HPDE6-E6E7 (cell line): ENCODE data around the gene GABRG3.
"Not testable (repeated sequence)": the region's sequence is repeated elsewhere in the genome, so short reads cannot be mapped to it uniquely, and the experiment has no call there.

Experiments
- DNase-seq: peaks from one replicate; pipeline ENCODE4 v3.0.0; 2011; ENCODE audit warnings: missing footprints; ENCODE audit errors: extremely low spot score

GABRG3 gene

DNA sequence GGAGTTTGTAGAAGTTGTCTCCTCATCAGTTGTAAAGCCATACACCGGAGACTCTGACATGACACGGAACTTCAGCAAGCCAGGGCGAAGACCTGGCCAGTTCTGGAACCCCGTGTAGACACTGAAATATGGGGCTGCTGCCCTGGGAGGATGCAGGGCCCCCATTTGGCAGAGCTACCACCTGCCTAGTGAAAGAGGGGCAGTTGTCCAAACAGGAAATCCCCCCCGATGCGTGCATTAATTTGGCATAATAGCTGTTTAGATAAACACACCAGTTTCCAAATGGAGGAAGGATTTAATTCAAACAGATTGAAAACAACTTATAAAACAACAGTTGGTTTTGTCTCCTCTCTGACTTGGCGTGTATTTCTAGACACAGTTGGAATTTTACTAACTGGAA is 357.2 kb downstream of the GABRG3 start:
- DNase-seq = no peak

GRCh38 chr15:27328608-27329007 is 357.6 kb downstream of the GABRG3 start:
- no peak for DNase-seq

- DNase-seq = no peak
Observed at GRCh38 chr15:27330326-27330725, 359.3 kb downstream of the GABRG3 start.

DNA sequence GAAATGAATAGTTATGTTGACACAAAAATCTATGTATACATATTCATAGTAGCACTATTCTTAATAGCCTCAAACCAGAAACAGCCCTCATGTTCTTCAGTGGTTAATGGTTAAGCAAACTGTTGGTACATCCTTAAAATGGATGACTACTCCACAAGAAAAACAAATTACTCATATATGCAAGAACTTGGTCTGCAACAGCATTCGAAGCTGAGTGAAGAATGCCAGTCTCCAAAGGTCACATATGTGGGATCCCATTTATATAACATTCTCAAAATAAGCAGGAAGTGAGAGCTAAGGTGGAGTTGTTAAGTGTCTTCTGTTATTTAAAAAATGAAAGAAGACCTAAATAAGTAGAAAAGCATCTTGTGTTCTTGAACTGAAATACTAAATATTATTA is 365.7 kb downstream of the GABRG3 start:
- DNase-seq = no peak

- DNase-seq = no peak
Observed at GRCh38 chr15:27339138-27339537, 368.2 kb downstream of the GABRG3 start.

GRCh38 chr15:27341780-27342343 is 370.9 kb downstream of the GABRG3 start:
- no peak for DNase-seq

GRCh38 chr15:27342991-27343390 is 372.0 kb downstream of the GABRG3 start:
- no peak for DNase-seq

DNA sequence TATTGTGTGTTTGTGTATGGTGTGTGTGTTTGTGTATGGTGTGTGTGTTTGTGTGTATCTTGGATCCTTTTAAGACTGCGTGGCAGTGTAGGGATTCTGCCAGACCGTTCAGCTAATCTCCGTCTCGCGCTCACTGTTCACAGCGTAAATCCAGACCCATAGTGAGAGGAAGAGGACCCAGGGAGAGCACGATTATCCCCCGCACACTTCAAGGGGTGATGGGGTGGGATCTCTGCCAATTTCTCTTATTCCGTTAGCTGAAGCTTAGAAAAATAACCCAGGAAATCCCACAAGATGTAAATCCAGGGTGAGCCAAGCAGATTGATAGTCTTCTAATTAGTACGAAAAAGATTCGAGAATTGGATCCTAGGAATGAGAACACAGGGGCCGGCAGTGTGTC is 381.2 kb downstream of the GABRG3 start:
- DNase-seq = no peak

DNA sequence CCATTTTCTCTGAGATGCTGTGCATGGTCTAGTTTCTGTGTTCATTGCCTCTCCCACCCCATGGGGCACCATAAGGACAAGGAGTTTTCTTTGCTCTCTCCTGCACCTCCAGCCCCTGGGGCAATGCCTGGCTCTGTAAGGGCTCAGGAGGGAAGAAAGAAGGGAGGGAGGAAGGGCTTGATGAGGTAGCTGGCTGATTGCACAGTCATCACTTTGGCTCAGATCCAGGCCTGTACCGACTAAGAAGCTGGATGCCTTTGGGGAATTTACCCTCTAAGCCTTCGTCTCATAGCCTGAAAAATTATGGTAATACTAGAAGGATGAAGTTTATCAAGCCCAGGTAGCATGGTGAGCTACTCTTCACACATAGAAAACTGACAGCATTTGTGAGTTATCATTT is 382.9 kb downstream of the GABRG3 start:
- DNase-seq = no peak

DNA sequence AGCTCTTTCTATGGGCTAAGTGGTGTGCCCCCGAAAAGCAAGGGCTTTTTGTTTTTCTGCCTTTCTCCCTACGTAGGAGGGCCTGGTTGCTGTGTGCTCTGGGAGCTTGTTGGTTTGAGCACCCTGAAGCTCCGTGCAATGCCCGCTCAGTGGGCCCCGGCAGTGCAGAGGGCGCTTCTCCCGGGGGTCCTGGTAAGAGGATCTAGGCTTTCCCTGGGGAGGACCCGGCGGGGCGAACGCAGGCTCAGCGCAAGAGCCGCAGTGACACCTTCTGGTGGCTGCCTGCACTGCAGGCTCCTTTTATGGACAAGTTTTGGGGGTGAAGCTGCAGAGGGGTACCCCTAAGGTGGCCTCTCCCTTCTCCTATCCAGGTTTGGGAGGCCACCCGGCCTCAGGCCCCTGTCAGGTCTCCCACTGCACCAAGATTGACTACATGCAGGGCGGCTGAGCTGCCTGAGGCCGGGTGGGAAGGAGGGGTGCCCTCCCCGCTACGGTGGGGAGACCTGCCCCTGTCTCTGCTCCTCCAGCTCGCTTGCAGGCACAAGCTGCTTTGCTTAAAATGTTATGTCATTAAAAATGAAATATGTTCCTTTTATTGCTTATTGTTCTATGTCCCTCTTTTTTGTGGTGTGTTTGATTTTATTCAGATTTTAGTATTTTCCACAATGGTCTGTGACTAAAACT is 387.9 kb downstream of the GABRG3 start:
- no peak for DNase-seq

GRCh38 chr15:27359586-27359985 is 388.6 kb downstream of the GABRG3 start:
- no peak for DNase-seq

DNA sequence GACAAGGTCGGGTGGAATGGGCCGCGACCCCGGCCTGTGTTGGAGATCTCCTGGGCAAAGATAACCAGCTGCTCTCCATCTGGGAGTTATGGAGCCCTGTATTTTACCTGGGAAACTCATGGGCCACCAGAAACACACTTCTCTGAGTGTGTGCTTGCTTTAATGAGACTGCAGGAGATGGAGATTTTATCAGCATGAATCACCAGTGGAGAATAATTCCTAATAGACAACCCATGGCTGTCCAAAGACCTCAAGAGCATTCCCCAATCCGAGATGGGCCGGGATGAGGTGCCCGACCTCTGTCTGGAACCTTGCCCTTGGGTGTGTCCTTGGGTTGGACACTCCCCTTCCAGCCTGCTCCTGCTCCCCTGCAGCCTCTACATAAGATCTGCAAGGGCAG is 389.3 kb downstream of the GABRG3 start:
- DNase-seq = no peak

- DNase-seq = no peak
Observed at GRCh38 chr15:27361438-27361837, 390.5 kb downstream of the GABRG3 start.

DNA sequence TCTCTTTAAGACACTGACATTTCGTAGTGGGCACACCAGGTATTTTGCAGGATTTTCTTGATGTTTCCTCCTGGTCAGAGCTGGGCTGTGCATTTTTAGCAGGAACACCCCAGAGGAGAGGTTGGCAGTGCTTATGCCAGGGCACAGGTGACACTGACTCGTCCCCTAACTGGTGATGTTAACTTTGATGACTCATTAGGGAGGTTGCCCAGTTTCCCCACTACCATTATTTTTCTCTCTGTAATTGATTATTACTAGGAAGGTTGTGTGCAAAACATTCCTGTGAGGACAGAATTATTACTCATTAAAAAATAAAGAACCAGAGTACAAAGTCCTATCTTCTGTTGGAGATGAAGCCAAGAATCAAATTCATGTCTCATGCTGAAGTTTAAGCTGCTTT is 394.5 kb downstream of the GABRG3 start:
- no peak for DNase-seq

GRCh38 chr15:27377391-27377790 is 406.4 kb downstream of the GABRG3 start:
- DNase-seq = not testable (repeated sequence)

- DNase-seq = no peak
Observed at GRCh38 chr15:27382361-27383025, 411.5 kb downstream of the GABRG3 start.

DNA sequence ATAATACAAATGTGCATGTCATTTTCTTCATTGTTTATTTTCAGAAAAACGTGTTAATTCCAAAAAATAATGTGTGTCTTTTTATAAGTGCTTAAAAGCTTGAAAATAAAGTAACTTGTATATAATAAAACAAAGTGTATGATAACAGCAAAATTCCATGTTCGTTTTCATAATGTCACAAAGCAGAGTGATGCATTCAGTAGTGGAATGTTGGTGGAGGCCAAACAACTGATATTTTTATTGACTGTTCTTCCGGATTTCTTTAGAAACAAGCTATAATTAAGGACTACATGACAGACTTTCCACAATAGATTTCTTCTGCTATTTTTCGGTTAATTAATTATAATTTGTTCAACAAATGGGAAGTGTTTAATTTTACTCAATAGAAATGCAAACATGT is 412.7 kb downstream of the GABRG3 start:
- no peak for DNase-seq

GRCh38 chr15:27392163-27392562 is 421.2 kb downstream of the GABRG3 start:
- DNase-seq = no peak

- no peak for DNase-seq
Observed at GRCh38 chr15:27396521-27396920, 425.5 kb downstream of the GABRG3 start.

DNA sequence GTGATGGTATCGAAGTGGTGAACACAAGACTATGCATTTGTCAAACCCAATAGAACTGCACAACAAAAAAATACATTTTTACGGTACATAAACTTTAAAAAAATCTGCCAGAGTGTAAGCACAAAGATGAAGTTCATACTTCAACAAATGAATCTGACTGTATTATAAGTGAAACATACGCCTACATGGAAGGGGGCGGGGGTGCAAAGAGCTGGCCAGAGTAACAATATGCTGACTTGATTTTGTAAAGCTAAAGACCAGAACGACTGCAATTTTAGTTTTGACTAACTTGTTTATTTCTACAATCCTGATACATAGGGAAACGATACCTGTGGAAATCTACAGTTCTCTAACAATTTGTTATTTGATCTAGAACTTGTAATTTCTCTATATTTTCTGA is 426.0 kb downstream of the GABRG3 start:
- no peak for DNase-seq

GRCh38 chr15:27398631-27399161 is 427.7 kb downstream of the GABRG3 start:
- DNase-seq = no peak

DNA sequence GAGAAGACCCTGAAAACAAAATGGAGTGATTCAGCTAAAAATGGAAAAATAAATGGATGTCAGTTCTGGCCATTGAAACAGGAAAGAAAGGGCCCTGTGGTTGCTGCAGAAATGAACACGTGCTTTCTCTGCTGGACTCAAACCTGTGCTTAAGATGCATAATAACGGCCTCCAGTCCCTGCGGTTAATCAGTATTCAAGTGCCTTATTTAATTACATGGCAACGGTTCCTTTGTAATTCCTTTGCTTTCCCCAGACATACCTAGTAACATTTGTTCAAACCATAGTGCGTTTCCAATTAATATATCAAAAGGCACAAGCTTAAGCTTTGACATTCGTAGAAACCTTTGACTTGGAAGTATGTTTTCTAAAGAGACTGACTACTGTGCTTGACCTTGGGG is 428.3 kb downstream of the GABRG3 start:
- no peak for DNase-seq

DNA sequence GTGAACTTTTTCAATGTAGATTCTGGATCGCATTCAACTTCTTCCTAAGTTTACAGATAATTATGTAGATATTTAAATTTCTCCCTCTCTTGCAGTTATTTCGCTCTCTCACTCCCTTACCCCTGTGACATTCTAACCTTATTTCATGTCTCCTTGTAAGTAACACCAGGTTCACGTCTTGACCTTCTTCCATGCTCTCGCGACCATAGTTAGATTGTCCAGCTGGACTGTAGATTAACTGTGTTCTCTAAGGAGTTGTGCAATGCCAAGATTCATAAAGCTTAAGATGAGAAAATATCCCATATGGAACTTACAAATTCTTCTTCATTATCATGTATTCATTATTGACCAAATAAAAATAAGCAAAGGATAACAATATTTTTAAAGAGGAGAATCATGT is 430.5 kb downstream of the GABRG3 start:
- no peak for DNase-seq
